HG02852 (cell line): ENCODE data around the gene RAD51B.

ENCODE experiments used
- ATAC-seq: cut with Tn5 transposase; IDR thresholded peaks from one replicate; pipeline ENCODE4 v1.9.1; 2021; ENCODE audit warnings: mild to moderate bottlenecking, moderate library complexity; ENCODE audit not compliant: unreplicated experiment

The RAD51B gene

GRCh38 chr14:68633131-68633991 is 813.8 kb downstream of the RAD51B start:
- no peak for ATAC-seq

GRCh38 chr14:68634332-68634731 is 814.8 kb downstream of the RAD51B start:
- no peak for ATAC-seq

- no peak for ATAC-seq
These were observed 815.5 kb downstream of the RAD51B start for GRCh38 chr14:68634874-68635595.

GRCh38 chr14:68636597-68636996 is 817.0 kb downstream of the RAD51B start:
- ATAC-seq, result no peak

GRCh38 chr14:68637106-68638021 is 817.8 kb downstream of the RAD51B start:
- no peak for ATAC-seq

- ATAC-seq, result no peak
These were observed 818.8 kb downstream of the RAD51B start for GRCh38 chr14:68638141-68638999.

GRCh38 chr14:68639000-68639757 is 819.6 kb downstream of the RAD51B start:
- ATAC-seq, result no peak

GRCh38 chr14:68639758-68640574 is 820.4 kb downstream of the RAD51B start:
- ATAC-seq, result no peak

- no peak for ATAC-seq
These were observed 824.1 kb downstream of the RAD51B start for GRCh38 chr14:68643673-68644072.

- ATAC-seq, result no peak
These were observed 824.5 kb downstream of the RAD51B start for GRCh38 chr14:68644101-68644500.

- ATAC-seq, result no peak
These were observed 825.8 kb downstream of the RAD51B start for GRCh38 chr14:68645371-68645770.

- ATAC-seq, result no peak
These were observed 830.1 kb downstream of the RAD51B start for GRCh38 chr14:68649476-68650189.

- ATAC-seq, result no peak
These were observed 830.9 kb downstream of the RAD51B start for GRCh38 chr14:68650404-68650994.

GRCh38 chr14:68651075-68651474 is 831.5 kb downstream of the RAD51B start:
- ATAC-seq, result no peak

- no peak for ATAC-seq
These were observed 832.3 kb downstream of the RAD51B start for GRCh38 chr14:68651652-68652432.

GRCh38 chr14:68652433-68652690 is 832.8 kb downstream of the RAD51B start:
- ATAC-seq, result no peak

GRCh38 chr14:68653108-68653507 is 833.5 kb downstream of the RAD51B start:
- ATAC-seq, result no peak
